Breast epithelium (tissue), 4 donors: ENCODE data around the gene GET4. TPM values are rescaled to one million over a fixed set of nuclear protein-coding genes. Genes with fewer than 3 reads are reported as not detected.
A peak's percentile ranks its signal among the peaks of the same experiment; 100 is the strongest.

Experiments used
- DNase-seq, 2 donors: peaks; one replicate each; pipeline ENCODE4 v3.0.0-alpha.2; 2019; ENCODE audit warnings: low spot score in 2 of 2
- H3K27ac ChIP-seq, 2 donors: fragments of 200-600 bp; sonication (generic) in 1 of 2; one replicate each; pipeline ENCODE4 v1.5.1; 2016 to 2019; ENCODE audit warnings: mild to moderate bottlenecking in 1 of 2
- H3K27me3 ChIP-seq, 2 donors: fragments of 200-600 bp; sonication (generic) in 1 of 2; one replicate each; pipeline versions ENCODE4 v1.5.1 to v1.6.0; 2017 to 2019; ENCODE audit warnings: control low read depth in 1 of 2, mild to moderate bottlenecking in 1 of 2
- H3K36me3 ChIP-seq: fragments of 200-600 bp; one replicate; pipeline ENCODE4 v1.5.1; 2019
- H3K4me1 ChIP-seq, 2 donors: fragments of 200-600 bp; sonication (generic); one replicate each; pipeline ENCODE4 v1.5.1; 2016 to 2019; ENCODE audit warnings: control low read depth in 1 of 2
- H3K4me3 ChIP-seq, 3 donors: fragments of 200-600 bp; sonication (generic); 1 replicate in 2 of 3; 2 replicates in 1 of 3; pipeline ENCODE4 v1.5.1; 2016 to 2019; ENCODE audit warnings: mild to moderate bottlenecking in 3 of 3, moderate library complexity in 2 of 3
- H3K9me3 ChIP-seq, 2 donors: fragments of 200-600 bp; sonication (generic) in 1 of 2; one replicate each; pipeline ENCODE4 v1.5.1; 2016 to 2019; ENCODE audit warnings: control low read depth in 1 of 2
- POLR2A ChIP-seq: fragments of 450-650 bp; IDR thresholded peaks from one replicate; pipeline ENCODE4 v1.6.1; 2016; ENCODE audit warnings: antibody characterized with exemption, mild to moderate bottlenecking, moderate library complexity
- POLR2AphosphoS5 ChIP-seq, 3 donors: sonication (generic); formaldehyde crosslinking; IDR thresholded peaks; one replicate each; pipeline ENCODE4 v1.6.1; 2017; ENCODE audit warnings: antibody characterized with exemption in 3 of 3
- intact Hi-C: fragments of 100-400 bp; cut with DNase I; formaldehyde crosslinking; loops from one replicate; pipeline ENCODE4 v1.15.1; 2023; ENCODE audit warnings: low total_unique reads
- total RNA-seq, 3 donors: library from RNA; depleted of rRNA; stranded (reverse); fragments of >200 nt; gene quantifications; one replicate each; pipeline ENCODE4 v1.1.0, GENCODE V29; 2016
- TF ChIP-seq, protein P1 (sequence below), 3 donors: fragments of 450-650 bp; IDR thresholded peaks; one replicate each; pipeline ENCODE4 v1.5.1; 2016 to 2017; ENCODE audit warnings: antibody characterized with exemption in 3 of 3, mild to moderate bottlenecking in 3 of 3, moderate library complexity in 3 of 3

GET4 gene
- total RNA-seq, 3 donors from 2014 or later, result 23.7 to 33.4 (median 29.5) TPM

GRCh38 chr7:832167-832967 lies 44.0 kb upstream of the GET4 start, which contains the start of gene SUN1:
SUN1 (plus strand) TSS chr7:832476; CDS start chr7:832525, 49 bp downstream.
- DNase-seq, result peak in 1 of 2 donors; percentile 46
- intact Hi-C loops, result loop anchor here (1.0 kb wide), 1 partner anchor 33 kb away; no protein-coding TSS in a partner anchor

DNA sequence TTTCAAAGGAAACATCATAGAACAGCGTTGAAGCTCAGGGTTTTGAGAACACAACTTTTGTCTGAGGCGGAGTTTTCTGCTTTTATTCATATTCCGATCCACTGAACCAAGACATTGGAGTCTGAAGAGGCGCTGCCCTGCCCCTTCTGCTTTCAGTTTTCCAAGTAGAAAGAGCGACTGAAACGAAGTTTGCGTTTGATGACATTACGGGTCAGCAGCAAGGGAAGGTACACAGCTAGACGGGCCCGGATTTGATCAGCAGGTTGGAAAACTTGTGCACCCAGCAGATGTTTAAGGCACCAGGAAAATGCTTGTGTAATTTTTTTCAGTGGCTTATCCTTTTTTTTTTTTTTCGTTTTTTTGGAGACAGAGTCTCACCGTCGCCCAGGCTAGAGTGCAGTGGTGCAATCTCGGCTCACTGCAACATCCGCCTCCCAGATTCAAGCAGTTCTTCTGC lies 43.4 kb upstream of the GET4 start:
- Histone ChIP-seq H3K9me3 (no peaks in the 10 kb centered on the region), H3K4me1 (peaks cover 9 to 16% of the 10 kb centered on the region in 2 donors), H3K36me3 (no peaks in the 10 kb centered on the region), H3K27me3 (no peaks in the 10 kb centered on the region), H3K27ac (peak overlapping the region; percentile 90 to 95), H3K4me3 (peak overlapping the region in 1 of 3 donors; percentile 24)
- TF ChIP-seq POLR2A (no peak), POLR2AphosphoS5 (IDR thresholded peaks at IDR 0.05) (no peak)
- TF ChIP-seq, protein P1, sequence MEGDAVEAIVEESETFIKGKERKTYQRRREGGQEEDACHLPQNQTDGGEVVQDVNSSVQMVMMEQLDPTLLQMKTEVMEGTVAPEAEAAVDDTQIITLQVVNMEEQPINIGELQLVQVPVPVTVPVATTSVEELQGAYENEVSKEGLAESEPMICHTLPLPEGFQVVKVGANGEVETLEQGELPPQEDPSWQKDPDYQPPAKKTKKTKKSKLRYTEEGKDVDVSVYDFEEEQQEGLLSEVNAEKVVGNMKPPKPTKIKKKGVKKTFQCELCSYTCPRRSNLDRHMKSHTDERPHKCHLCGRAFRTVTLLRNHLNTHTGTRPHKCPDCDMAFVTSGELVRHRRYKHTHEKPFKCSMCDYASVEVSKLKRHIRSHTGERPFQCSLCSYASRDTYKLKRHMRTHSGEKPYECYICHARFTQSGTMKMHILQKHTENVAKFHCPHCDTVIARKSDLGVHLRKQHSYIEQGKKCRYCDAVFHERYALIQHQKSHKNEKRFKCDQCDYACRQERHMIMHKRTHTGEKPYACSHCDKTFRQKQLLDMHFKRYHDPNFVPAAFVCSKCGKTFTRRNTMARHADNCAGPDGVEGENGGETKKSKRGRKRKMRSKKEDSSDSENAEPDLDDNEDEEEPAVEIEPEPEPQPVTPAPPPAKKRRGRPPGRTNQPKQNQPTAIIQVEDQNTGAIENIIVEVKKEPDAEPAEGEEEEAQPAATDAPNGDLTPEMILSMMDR (IDR thresholded peaks at IDR 0.05), result no peak
- no peak for DNase-seq
- intact Hi-C loops, result loop anchor here (1.0 kb wide), 1 partner anchor 32 kb away; no protein-coding TSS in a partner anchor

More at GRCh38 chr7:832167-832967, 44.0 kb upstream of the GET4 start, which contains the start of gene SUN1:
- no peaks in the 10 kb centered on the region for H3K27me3 ChIP-seq
- H3K9me3 ChIP-seq, result no peaks in the 10 kb centered on the region
- H3K27ac ChIP-seq, result peak within 1 kb of the TSS; percentile 90 to 95
- TF ChIP-seq POLR2A (no peak), POLR2AphosphoS5 (IDR thresholded peaks at IDR 0.05) (peak in 1 of 3 donors; percentile 10)
- TF ChIP-seq, protein P1 (IDR thresholded peaks at IDR 0.05), result no peak
- peak within 1 kb of the TSS in 2 of 3 donors; percentile 25 to 47 for H3K4me3 ChIP-seq
- H3K36me3 ChIP-seq, result no peaks in the 10 kb centered on the region
- peaks cover 9 to 16% of the 10 kb centered on the region in 2 donors for H3K4me1 ChIP-seq

GRCh38 chr7:833601-834258 lies 42.6 kb upstream of the GET4 start:
- Histone ChIP-seq H3K27ac (peak overlapping the region; percentile 86 to 90), H3K27me3 (no peaks in the 10 kb centered on the region), H3K4me1 (peaks cover 9 to 16% of the 10 kb centered on the region in 2 donors), H3K36me3 (no peaks in the 10 kb centered on the region), H3K4me3 (no peak overlapping the region), H3K9me3 (no peaks in the 10 kb centered on the region)
- TF ChIP-seq, protein P1 (IDR thresholded peaks at IDR 0.05), result no peak
- TF ChIP-seq POLR2AphosphoS5 (IDR thresholded peaks at IDR 0.05) (no peak), POLR2A (no peak)
- no peak for DNase-seq
- intact Hi-C loops, result no loop called here

DNA sequence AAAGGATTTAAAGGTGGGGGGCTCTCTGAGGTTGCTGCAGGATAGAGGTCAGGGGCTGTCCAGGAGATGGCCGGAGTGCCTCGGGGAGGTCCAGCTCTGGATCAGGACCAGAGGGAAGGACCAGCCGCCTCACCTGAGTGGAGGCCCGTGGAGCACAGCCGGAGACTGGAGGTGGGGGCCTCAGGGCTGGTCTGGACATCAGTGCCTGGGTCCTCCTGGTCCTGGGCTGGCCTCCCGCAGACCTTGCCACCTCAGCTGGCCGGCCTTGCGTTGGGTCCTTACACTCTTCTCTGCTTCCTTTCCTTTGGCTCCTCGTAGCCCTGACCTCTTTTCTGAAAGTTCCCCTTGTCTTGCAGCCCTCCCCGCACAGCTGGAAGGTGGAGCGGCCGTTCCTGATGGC lies 42.1 kb upstream of the GET4 start:
- Histone ChIP-seq H3K4me3 (no peak overlapping the region), H3K27ac (peak overlapping the region; percentile 86 to 90), H3K36me3 (no peaks in the 10 kb centered on the region), H3K4me1 (peaks cover 9 to 16% of the 10 kb centered on the region in 2 donors), H3K9me3 (no peaks in the 10 kb centered on the region), H3K27me3 (no peaks in the 10 kb centered on the region)
- TF ChIP-seq, protein P1 (IDR thresholded peaks at IDR 0.05), result no peak
- TF ChIP-seq POLR2A (no peak), POLR2AphosphoS5 (IDR thresholded peaks at IDR 0.05) (no peak)
- no peak for DNase-seq
- intact Hi-C loops, result no loop called here
